HG03103 (cell line): ENCODE data around the gene RPL12.
"Not testable (repeated sequence)": the region's sequence is repeated elsewhere in the genome, so short reads cannot be mapped to it uniquely, and the experiment has no call there.

ENCODE experiments used
- ATAC-seq: cut with Tn5 transposase; IDR thresholded peaks from one replicate; pipeline ENCODE4 v1.9.1; 2021; ENCODE audit warnings: low read depth; ENCODE audit not compliant: unreplicated experiment

The RPL12 gene

DNA sequence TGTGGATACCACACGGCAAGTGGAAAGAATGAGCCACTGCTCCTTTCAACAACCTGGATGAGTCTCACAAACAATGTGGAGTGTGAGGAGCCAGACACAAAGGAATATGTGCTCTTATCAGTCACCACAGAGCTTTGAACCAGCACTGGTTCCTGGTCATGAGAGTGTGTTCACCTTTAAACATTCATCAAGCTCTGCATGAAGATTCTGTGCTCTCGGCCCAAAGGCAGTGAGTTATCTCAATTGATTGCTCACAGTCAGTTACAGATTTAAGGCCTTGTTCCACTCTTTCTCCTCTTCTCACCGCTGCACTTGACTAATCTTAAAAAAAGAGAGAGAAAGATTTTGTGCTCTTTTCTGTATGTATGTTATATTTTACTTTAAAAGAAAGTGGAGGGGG, 19.5 kb upstream of the RPL12 start:
- ATAC-seq: no peak

DNA sequence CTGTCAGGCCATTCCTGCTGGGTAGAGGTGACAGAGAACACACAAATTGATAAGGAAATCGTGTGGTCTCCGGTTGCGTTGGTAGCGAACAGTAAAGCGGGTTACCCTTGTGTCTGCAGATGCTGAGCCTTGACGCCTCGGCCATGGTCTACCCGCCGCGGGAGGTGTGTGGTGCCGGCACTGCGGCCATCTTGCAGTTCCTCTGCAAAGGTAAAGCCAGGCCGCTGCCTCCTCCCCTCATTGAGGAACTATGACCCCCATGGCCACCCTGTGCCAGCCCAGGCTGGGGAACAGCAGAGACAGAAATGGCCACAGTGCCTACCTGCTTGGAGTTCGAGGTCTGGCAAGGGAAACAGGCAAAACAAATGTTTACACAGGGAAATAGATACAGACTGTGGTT, 16.4 kb upstream of the RPL12 start:
- no peak for ATAC-seq

DNA sequence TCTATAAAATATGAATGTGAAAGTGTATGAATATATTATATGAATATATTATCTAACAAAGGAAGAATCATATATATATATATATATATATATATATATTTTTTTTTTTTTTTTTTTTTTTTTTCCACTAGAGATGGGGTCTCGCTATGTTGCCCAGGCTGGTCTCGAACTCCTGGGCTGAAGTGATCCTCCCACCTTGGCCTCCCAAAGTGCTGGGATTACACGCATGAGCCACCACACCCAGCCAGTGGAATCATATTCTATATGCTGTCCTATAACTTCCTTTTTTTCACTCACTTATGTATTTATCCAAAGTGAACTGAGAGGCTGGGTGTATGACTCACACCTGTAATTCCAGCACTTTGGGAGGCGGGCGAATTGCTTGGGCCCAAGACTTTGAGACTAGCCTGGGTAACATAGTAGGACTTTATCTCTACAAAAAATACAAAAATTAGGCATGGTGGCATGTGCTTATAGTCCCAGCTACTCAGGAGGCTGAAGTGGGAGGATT, 15.3 kb upstream of the RPL12 start:
- not testable (repeated sequence) for ATAC-seq

DNA sequence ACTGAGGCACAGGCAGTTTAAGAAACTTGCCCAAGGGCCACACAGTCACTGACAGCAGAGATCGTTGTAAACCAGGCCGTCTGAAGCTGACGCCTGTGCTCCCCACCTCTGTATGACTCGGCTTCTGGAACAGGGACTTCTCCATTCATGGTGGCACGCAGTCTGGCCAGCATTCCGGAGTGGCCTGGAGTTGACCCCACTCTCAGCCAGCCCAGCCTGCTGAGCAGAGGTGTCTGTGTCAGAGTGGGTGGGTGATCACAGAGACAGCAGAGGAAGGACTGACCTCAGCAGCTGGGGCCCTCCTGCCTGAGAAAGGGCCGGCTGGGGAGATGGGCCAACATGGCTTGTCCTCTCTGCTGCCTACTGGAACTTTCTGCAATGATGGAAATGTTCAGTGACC, 12.7 kb upstream of the RPL12 start:
- no peak for ATAC-seq

DNA sequence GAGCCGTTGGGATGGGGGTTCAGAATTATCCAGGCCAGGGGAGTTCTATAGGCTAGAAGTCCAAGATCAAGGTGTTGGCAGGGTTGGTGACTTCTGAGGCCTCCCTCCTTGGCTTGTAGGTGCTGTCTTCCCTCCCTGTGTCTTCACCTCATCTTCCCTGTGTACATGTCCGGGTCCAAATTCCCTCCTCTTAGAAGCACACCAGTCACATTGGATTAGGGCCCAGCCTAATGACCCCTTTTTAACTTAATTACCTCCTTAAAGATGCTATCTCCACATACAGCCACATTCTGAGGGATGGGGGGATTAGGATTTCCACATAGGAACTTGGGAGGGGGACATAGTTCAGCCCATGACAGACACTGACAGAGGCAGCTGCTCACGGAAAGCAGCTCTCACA, 12.2 kb upstream of the RPL12 start:
- no peak for ATAC-seq

DNA sequence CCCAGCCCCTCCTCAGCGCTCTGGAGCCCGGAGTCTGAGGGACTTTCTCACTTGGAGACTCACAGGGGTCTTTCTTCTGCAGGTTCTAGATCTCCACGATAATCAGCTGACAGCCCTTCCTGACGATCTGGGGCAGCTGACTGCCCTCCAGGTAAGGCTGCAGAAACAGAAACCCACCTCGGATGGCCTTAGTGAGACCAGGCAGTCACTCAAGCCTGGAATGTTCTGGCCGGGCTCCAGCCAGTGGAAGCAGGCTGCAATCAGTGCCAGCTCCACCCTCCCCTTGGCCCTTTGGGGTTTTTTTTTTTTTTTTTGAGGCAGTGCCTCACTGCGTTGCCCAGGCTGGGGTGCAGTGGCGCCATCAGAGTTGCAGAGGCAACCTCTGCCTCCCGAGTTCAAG, 7.7 kb upstream of the RPL12 start:
- ATAC-seq: no peak

DNA sequence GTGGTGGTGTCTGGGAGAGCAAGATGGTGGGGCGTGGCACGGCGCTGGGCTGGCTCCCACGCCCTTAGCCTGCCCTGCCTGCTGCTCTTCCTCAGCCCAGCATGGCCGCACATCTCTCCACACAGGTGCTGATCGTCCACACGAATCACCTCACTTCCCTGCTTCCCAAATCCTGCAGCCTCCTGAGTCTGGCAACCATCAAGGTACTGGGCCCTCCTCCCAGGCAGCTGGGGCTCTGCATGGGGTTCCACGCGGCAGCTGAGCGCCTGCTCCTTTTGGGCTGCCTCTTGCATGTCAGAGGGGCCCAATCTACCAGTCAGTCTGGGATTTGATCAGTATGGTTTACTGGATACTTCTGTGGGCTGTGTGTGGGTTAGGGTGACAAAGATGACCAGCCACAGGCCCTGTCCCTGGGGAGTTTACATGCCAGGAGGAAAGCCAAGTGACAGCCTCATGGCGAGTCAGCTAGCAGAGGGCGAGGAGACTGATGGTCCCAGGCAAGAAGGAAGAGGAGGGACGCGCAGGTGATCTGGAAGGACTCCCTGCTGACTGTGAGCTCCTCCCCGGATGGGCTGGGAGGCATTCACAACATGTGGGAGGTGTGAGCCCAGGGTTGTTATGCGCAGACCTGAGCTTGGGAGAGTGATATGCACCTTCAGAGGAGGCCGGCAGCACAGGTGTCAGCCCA, 6.1 kb upstream of the RPL12 start:
- no peak for ATAC-seq

DNA sequence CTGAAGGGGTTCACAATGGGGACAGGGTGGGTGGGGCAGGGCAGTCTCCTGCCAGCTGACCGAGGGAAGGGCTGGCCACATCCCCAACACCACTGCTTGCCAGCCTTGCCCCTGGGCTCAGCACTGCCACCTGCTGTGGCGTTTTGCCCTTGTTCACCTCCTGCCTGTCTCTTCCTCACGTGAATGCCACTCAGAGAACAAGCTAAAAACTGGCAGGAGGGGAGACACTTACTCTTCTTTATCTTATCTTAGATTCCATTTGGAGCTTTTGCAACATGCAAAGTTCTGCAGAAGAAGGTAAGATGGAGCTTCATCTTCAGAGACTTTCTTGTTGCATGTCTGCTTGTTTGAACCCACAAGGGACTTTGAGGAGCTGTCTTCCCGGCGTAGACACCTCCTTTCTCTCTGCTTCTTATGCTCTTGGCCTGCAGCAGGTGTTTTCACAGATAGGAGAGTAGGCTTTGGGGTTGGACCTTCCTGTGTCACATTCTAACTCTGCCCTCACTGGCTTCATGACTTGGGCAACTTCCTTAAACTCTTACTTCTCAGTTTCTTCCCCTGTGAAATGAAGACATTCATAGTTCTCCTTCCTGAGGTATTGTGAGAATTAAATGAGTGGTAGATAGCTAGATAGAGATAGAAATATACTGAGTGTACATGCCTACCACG, 4.3 kb upstream of the RPL12 start:
- no peak for ATAC-seq

DNA sequence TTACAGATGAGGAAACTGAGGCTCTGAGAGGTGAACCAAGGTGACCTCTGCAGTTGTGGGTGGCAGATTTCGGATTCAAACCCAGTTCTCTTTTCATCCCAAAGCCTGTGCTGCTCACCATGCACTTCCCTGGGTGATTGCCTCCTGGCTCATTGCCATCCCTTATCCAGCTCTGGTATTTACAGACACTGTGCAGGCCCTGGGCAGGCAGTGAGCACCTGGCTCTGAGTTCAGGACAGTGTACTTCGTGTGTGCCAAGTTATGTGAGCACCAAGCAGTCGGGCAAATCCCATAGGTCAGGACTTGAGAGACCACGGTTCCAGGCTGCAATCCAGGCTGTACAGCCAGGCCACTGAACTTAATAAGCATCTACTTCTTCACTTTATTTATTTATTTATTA, 1.5 kb upstream of the RPL12 start:
- ATAC-seq: no peak

DNA sequence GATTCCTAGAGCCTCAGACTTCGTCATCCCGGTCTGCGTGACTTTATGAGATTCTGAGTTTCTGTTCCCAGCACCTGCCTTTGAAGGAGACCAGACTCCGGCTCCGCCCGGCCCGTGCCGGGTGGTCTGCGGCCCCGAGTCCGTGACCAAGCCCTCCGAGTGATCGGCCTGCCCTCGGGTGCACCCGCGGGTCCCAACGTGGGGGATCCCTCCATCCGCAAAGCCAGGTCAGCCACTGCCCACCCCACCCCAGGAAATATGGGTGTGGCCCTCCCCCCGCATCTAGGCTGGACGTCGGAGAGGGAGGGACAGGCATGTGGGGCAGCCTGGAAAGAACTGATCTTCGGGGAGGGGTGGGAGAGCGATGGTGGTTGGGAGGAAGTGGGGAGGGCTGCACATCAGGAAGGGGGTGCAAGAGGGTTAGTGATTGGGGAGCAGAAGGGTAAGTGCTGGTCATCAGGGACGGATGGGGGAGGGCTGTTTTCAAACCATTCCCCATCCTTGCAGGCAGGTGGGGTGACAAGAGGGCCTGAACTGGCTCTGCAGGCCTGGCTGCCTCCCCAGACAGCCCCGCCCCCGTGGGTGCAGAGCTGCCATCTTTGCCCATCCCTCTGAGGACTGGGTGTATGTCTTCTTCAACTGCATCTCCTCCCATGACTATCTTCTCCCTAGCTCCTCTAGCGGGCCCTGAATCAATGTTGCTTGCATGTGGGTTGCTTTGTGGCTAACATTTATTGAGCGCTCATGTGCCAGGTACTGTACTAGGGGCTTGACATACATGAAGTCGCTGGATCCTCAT, 851 bp upstream of the RPL12 start:
- no peak for ATAC-seq

DNA sequence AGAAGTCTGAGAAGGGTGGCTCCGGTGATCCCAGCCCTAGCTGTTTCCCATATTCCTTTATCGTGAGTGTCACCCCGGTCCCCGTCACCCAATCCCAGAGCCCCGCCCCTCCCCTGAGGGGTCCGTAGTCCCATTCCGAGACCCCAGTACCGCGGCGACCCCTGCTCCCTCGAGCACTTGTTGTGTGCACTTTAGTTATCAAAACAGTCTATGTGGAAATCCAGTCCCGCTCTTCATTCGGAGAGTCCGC, 327 bp upstream of the RPL12 start:
- peak; percentile 24 for ATAC-seq

DNA sequence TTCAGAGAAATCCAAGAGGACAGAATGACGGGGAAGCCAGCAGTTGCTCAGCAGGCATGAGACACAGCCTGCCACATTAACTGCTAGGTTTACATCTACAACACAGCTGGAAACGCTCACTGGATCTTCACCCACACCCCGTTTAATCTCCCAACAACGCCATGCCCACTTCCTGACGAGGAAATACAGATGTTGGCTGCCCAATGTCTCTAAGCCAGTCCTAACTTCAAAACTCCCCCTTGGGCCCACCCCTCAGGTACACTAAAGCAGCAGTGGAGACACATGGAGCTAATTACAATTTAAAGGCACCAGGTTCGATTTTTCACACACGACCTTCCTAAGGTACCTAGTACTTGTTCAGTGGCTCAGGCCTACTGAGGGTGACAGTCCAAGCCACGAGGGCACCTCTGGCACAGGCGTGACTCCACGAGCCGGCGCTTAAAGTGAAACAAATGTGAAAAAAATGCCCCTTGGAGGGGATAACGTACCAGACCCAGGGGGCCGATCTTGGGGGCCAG, 904 bp downstream of the RPL12 start:
- ATAC-seq: no peak

DNA sequence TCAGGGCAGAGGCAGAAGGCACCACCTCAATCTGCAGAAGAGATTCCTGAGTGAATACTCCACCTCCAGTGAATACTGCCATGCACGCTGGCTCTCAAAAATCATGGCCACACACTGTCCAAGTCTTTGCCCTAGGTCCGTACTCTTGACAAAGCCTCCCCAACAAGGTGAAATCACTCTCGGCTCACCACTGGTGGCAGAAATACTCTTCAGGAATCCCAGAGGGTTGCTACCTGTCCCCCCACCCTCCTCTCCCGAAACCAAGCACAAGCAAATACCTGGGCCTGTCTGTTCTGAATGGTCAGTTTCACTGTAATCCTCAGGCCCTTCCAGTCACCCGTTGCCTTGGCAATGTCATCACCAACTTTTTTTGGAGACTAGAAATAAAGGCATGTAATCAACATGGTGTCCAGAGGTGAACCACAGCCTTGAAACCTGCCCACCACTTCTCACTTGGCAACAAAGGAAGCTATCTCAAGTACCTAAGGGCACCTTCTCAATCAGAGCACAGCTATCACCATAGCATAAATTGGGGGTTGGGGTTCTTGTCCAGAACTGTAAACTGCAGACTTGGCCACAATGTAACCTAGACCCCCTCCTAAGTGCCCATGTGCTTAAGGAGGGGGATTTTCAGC, 1.8 kb downstream of the RPL12 start:
- no peak for ATAC-seq

DNA sequence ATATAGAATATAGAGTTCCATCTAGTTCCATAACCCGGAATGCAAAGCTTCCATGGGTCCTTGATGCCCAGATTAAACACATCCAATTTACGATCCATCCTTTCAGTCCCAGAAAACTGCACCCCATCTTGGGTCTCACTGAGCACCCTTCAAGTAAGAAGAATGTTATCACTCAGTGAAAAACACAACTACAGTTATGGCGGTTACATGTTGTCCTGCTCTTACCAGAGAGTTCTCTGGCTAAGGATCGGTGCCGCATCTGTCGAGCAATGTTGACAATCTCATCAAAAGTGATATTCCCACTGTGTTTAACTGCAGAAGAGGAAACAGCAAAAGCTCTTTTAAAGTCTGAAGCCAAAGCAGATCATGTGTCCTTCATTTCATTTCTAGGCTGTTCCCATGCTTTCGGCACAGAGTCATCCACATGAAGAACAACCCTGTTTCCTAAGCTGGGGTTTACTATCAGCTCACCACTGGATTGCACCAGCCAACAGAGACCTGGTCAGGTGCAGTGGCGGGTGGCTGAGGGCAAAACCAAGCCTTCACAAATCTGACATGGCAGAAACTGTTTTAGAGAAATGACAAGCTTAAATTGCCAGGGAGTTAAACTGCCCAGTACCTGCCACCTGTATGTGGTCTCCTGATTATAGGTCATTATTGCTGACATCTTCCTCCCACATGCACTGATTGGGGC, 2.9 kb downstream of the RPL12 start:
- ATAC-seq: no peak

DNA sequence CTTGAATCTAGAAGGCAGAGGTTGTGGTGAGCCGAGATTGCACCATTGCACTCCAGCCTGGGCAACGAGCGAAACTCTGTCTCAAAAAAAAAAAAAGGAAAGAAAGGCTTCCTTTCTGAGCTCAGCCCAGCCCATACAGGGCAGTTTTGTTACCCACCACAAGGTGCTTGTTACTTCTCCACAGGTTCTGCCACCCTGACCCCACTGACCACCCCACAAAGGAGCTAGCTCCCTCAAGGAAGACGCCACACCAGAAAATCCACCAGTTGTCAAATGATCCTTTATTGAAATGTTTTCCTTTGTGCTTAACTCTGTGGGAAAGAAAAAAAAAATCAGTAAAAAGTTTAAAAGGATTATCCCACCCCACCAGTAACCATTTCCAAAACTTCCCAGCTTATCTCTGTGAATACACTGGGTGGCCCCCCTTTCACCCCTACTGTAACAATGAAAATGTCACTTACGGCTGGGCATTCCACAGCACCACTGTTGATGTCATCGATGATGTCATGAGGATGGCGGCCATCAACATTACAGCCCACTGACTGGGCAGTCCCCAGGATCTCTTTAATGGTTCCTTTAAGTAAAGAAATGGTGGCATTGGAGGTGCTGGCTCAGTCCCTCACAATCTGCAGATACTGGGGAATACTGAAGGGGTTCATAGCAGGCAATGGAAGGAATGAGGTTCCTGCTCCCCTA, 3.6 kb downstream of the RPL12 start:
- no peak for ATAC-seq

DNA sequence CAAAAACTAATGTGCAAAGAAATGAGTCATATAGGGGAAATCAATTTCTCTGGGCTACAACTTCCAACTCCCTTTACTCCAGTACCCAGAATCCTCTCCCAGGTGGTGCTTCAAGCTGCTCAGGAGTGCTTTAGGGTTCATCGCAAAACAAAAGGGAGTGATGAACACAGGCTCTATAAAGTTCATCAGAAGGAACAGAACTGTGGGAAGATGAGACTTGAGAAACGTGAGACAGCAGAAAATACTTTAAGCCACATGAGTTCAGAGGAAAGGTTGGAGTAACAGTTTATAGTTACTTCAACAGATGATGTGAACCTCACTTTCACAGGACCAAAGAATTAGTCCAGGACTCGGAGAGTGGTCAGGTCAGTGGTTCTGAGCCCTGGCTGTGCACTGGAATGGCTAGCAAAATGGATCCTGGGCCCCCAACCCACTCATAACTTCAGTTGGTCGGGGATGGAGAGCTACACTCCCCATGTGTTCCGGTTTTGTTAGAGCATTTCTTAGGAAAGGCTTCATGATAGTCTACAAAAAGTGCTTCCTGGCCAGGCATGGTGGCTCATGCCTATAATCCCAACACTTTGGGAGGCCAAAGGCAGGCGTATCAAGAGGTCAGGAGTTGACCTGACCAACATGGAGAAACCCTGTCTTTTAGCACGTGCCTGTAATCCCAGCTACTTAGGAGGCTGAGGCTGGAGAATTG, 4.3 kb downstream of the RPL12 start:
- ATAC-seq: no peak

DNA sequence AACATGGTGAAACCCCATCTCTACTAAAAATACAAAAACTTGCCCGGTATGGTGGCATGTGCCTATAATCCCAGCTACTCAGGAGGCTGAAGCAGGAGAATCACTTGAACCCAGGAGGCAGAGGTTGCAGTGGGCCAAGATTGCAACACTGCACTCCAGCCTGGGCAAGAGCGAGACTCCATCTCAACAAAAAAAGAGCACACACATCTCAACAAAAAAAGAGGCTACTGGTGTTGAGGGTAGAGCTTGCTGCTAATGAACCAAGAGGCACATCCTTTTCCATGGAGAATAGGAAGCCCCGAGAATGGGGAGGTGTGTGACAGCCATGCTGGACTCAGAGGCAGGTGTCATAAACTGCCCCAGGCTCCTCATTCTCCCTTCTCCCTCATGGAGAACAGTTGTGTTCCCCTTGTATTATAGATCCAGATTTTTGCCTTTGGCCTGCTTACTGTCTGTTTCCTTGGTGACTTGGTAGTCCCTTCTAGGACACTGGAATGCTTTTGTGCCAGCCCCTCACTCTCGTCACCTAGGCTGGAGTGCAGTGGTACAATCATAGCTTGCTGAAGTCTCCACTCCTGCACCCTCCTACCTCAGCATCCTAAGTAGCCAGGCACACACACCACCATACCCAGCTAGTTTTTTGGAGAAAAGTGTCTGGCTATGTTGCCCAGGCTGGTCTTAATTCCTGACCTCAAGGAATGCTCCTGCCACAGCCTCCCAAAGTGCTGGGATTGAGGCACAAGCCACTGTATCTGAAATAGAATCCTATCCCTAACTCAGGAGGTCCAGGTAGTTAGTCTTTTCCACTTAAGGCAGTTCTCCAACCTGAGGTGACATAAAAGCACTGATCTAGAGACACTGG, 5.1 kb downstream of the RPL12 start:
- ATAC-seq: no peak
